SK-N-SH (cell line): ENCODE data around the gene GGCT.

Source experiments
- CTCF ChIP-seq: fragments of 200-600 bp; sonication (generic); IDR thresholded peaks from 2 replicates; pipeline ENCODE4 v1.6.1; 2017; ENCODE audit warnings: antibody characterized with exemption, mild to moderate bottlenecking, moderate library complexity
- MAX ChIP-seq: IDR thresholded peaks from 2 replicates; pipeline ENCODE4 v1.4.0; 2012; ENCODE audit warnings: low read depth

GRCh38 chr7:30474485-30474884 lies 30.1 kb downstream of the GGCT start:
- TF ChIP-seq MAX (no peak), CTCF (no peak)
